ENCODE results near the gene FBXL22. TPM values are rescaled to one million over a fixed set of nuclear protein-coding genes. Genes with fewer than 3 reads are reported as not detected.

Gene FBXL22
- total RNA-seq, 1 donor, result 1.8 TPM

GRCh38 chr15:63593705-63594671 lies 3.2 kb upstream of the FBXL22 start:
- DNase-seq (ENCODE audit: insufficient read length, low spot score, missing footprints), result no peak
- Histone ChIP-seq H3K27ac (ENCODE audit: low read depth, low read length) (no peak overlapping the region), H3K36me3 (ENCODE audit: insufficient read depth, low read length) (peaks cover 38% of the 10 kb centered on the region), H3K27me3 (ENCODE audit: insufficient read depth, low read length) (no peaks in the 10 kb centered on the region), H3K9me3 (ENCODE audit: low read depth, low read length) (no peaks in the 10 kb centered on the region), H3K4me2 (ENCODE audit: insufficient read depth, low read length) (no peak overlapping the region), H3K4me3 (ENCODE audit: insufficient read depth, low read length) (no peak overlapping the region), H3K4me1 (ENCODE audit: insufficient read depth, low read length) (peaks cover 13% of the 10 kb centered on the region), H2AFZ (ENCODE audit: low read length) (no peak overlapping the region), H3K79me2 (ENCODE audit: insufficient read depth, low read length) (peaks cover 4% of the 10 kb centered on the region), H4K20me1 (ENCODE audit: insufficient read depth, low read length) (peaks cover 2% of the 10 kb centered on the region)
- no peak for TF ChIP-seq CTCF (IDR thresholded peaks at IDR 0.05; ENCODE audit: extremely low read depth, low read depth, low read length)

GRCh38 chr15:63595065-63595464 lies 2.1 kb upstream of the FBXL22 start:
- Histone ChIP-seq H3K4me1 (ENCODE audit: insufficient read depth, low read length) (peaks cover 23% of the 10 kb centered on the region), H2AFZ (ENCODE audit: low read length) (no peak overlapping the region), H3K36me3 (ENCODE audit: insufficient read depth, low read length) (peaks cover 27% of the 10 kb centered on the region), H3K4me3 (ENCODE audit: insufficient read depth, low read length) (no peak overlapping the region), H3K4me2 (ENCODE audit: insufficient read depth, low read length) (no peak overlapping the region), H3K79me2 (ENCODE audit: insufficient read depth, low read length) (peaks cover 10% of the 10 kb centered on the region), H4K20me1 (ENCODE audit: insufficient read depth, low read length) (peaks cover 2% of the 10 kb centered on the region), H3K27me3 (ENCODE audit: insufficient read depth, low read length) (no peaks in the 10 kb centered on the region), H3K27ac (ENCODE audit: low read depth, low read length) (no peak overlapping the region), H3K9me3 (ENCODE audit: low read depth, low read length) (no peaks in the 10 kb centered on the region)
- no peak for DNase-seq (ENCODE audit: insufficient read length, low spot score, missing footprints)
- no peak for TF ChIP-seq CTCF (IDR thresholded peaks at IDR 0.05; ENCODE audit: extremely low read depth, low read depth, low read length)

GRCh38 chr15:63595688-63596087 lies 1.5 kb upstream of the FBXL22 start:
- no peaks in the 10 kb centered on the region for H3K27me3 ChIP-seq (ENCODE audit: insufficient read depth, low read length)
- no peak overlapping the region for H2AFZ ChIP-seq (ENCODE audit: low read length)
- peaks cover 21% of the 10 kb centered on the region for H3K36me3 ChIP-seq (ENCODE audit: insufficient read depth, low read length)
- H3K27ac ChIP-seq (ENCODE audit: low read depth, low read length), result no peak overlapping the region
- peak; percentile 25 for DNase-seq (ENCODE audit: insufficient read length, low spot score, missing footprints)
- H3K4me3 ChIP-seq (ENCODE audit: insufficient read depth, low read length), result no peak overlapping the region
- no peaks in the 10 kb centered on the region for H3K9me3 ChIP-seq (ENCODE audit: low read depth, low read length)
- TF ChIP-seq CTCF (IDR thresholded peaks at IDR 0.05; ENCODE audit: extremely low read depth, low read depth, low read length), result no peak
- H4K20me1 ChIP-seq (ENCODE audit: insufficient read depth, low read length), result peaks cover 2% of the 10 kb centered on the region
- H3K4me1 ChIP-seq (ENCODE audit: insufficient read depth, low read length), result peaks cover 28% of the 10 kb centered on the region
- no peak overlapping the region for H3K4me2 ChIP-seq (ENCODE audit: insufficient read depth, low read length)
- peaks cover 14% of the 10 kb centered on the region for H3K79me2 ChIP-seq (ENCODE audit: insufficient read depth, low read length)

DNA sequence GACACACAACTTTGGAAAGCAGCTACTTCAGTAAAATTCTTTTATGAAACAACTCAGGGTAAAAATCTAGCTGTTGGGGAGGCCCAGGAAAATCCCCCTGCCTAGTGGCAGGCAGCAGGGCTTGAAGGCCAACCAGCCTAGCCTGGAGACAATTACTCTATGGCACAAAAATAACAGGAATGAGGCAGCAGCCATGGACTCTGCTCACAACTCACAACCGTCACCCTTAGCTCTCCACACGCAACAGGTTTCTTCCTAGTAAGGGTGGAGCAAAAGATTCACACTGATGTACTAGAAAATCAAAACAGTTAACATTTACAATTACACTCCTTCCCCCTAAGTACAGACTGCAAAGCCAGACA lies 530 bp upstream of the FBXL22 start:
- no peaks in the 10 kb centered on the region for H3K9me3 ChIP-seq (ENCODE audit: low read depth, low read length)
- no peak for TF ChIP-seq CTCF (IDR thresholded peaks at IDR 0.05; ENCODE audit: extremely low read depth, low read depth, low read length)
- peak; percentile 84 for DNase-seq (ENCODE audit: insufficient read length, low spot score, missing footprints)
- H3K4me2 ChIP-seq (ENCODE audit: insufficient read depth, low read length), result peak overlapping the region; percentile 67
- peaks cover 14% of the 10 kb centered on the region for H3K79me2 ChIP-seq (ENCODE audit: insufficient read depth, low read length)
- H3K27ac ChIP-seq (ENCODE audit: low read depth, low read length), result peak overlapping the region; percentile 73
- no peaks in the 10 kb centered on the region for H3K27me3 ChIP-seq (ENCODE audit: insufficient read depth, low read length)
- peak overlapping the region; percentile 54 for H2AFZ ChIP-seq (ENCODE audit: low read length)
- H3K36me3 ChIP-seq (ENCODE audit: insufficient read depth, low read length), result peaks cover 11% of the 10 kb centered on the region
- peaks cover 29% of the 10 kb centered on the region for H3K4me1 ChIP-seq (ENCODE audit: insufficient read depth, low read length)
- H3K4me3 ChIP-seq (ENCODE audit: insufficient read depth, low read length), result peak overlapping the region; percentile 35
- H4K20me1 ChIP-seq (ENCODE audit: insufficient read depth, low read length), result peaks cover 2% of the 10 kb centered on the region
